ENCODE results near the gene GFER. TPM values are rescaled to one million over a fixed set of nuclear protein-coding genes. Genes with fewer than 3 reads are reported as not detected.

The GFER gene
- total and polyA plus RNA-seq, 10 of the 15 experiments (the other 5 are each of a cell fraction or from before 2014, with no cell fraction given): 2.4 to 57.7 (median 31.3) TPM

DNA sequence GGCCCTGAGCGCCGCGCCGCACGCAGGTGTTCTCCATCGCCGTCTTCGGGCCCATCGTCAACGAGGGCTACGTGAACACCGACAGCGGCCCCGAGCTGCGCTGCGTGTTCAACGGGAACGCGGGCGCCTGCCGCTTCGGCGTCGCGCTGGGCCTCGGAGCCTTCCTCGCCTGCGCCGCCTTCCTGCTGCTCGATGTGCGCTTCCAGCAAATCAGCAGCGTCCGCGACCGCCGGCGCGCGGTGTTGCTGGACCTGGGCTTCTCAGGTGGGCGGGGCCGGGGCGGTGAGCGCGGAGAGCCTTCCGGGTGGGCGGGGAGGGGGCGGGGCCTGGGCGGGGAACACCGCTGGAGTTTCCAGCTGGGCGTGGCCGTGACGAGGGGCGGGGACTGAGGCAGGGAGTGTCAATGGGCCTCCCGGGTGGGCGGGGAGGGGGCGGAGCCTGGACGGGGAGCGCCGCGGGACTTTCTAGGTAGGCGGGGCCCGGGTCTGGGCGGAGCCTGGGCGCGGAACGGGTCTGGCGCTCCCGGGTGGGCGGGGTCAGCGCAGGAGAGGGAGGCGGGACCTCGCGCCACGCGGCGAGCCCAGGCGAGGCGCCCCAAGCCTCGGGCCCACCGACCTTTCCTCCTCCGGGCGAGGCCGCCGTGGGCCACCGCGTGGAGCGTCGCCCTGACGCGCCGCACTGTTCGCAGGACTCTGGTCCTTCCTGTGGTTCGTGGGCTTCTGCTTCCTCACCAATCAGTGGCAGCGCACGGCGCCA lies 8.1 kb downstream of the GFER start (continued):
- peak; percentile 18; the same call in 1 of the 2 replicates for TF ChIP-seq POLR2AphosphoS5 (IDR thresholded peaks at IDR 0.05; ENCODE audit: low read length)
- no peak for TF ChIP-seq JUND (IDR thresholded peaks at IDR 0.05; ENCODE audit: low read depth, low read length)
- TF ChIP-seq, protein P1, sequence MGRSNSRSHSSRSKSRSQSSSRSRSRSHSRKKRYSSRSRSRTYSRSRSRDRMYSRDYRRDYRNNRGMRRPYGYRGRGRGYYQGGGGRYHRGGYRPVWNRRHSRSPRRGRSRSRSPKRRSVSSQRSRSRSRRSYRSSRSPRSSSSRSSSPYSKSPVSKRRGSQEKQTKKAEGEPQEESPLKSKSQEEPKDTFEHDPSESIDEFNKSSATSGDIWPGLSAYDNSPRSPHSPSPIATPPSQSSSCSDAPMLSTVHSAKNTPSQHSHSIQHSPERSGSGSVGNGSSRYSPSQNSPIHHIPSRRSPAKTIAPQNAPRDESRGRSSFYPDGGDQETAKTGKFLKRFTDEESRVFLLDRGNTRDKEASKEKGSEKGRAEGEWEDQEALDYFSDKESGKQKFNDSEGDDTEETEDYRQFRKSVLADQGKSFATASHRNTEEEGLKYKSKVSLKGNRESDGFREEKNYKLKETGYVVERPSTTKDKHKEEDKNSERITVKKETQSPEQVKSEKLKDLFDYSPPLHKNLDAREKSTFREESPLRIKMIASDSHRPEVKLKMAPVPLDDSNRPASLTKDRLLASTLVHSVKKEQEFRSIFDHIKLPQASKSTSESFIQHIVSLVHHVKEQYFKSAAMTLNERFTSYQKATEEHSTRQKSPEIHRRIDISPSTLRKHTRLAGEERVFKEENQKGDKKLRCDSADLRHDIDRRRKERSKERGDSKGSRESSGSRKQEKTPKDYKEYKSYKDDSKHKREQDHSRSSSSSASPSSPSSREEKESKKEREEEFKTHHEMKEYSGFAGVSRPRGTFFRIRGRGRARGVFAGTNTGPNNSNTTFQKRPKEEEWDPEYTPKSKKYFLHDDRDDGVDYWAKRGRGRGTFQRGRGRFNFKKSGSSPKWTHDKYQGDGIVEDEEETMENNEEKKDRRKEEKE (IDR thresholded peaks at IDR 0.05): no peak
- peak; percentile 7 for TF ChIP-seq SP1 (IDR thresholded peaks at IDR 0.05; ENCODE audit: low read depth, low read length)
- no peak for TF ChIP-seq TARDBP (IDR thresholded peaks at IDR 0.05; ENCODE audit: borderline replicate concordance)
- TF ChIP-seq CEBPB (IDR thresholded peaks at IDR 0.05; ENCODE audit: borderline replicate concordance in 1 of 2, low read depth in 2 of 2, low read length in 2 of 2): no peak
- TF ChIP-seq ZBED1 (IDR thresholded peaks at IDR 0.05; ENCODE audit: borderline replicate concordance): no peak
- TF ChIP-seq, protein P2, sequence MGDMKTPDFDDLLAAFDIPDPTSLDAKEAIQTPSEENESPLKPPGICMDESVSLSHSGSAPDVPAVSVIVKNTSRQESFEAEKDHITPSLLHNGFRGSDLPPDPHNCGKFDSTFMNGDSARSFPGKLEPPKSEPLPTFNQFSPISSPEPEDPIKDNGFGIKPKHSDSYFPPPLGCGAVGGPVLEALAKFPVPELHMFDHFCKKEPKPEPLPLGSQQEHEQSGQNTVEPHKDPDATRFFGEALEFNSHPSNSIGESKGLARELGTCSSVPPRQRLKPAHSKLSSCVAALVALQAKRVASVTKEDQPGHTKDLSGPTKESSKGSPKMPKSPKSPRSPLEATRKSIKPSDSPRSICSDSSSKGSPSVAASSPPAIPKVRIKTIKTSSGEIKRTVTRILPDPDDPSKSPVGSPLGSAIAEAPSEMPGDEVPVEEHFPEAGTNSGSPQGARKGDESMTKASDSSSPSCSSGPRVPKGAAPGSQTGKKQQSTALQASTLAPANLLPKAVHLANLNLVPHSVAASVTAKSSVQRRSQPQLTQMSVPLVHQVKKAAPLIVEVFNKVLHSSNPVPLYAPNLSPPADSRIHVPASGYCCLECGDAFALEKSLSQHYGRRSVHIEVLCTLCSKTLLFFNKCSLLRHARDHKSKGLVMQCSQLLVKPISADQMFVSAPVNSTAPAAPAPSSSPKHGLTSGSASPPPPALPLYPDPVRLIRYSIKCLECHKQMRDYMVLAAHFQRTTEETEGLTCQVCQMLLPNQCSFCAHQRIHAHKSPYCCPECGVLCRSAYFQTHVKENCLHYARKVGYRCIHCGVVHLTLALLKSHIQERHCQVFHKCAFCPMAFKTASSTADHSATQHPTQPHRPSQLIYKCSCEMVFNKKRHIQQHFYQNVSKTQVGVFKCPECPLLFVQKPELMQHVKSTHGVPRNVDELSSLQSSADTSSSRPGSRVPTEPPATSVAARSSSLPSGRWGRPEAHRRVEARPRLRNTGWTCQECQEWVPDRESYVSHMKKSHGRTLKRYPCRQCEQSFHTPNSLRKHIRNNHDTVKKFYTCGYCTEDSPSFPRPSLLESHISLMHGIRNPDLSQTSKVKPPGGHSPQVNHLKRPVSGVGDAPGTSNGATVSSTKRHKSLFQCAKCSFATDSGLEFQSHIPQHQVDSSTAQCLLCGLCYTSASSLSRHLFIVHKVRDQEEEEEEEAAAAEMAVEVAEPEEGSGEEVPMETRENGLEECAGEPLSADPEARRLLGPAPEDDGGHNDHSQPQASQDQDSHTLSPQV (IDR thresholded peaks at IDR 0.05): peak; percentile 78; the same call in 1 of the 2 replicates
- TF ChIP-seq BRCA1 (IDR thresholded peaks at IDR 0.05; ENCODE audit: low read depth, low read length): no peak
- TF ChIP-seq SPI1 (IDR thresholded peaks at IDR 0.05; ENCODE audit: borderline replicate concordance, insufficient read depth, low read depth, low read length): no peak
- no peak for TF ChIP-seq NRF1 (conservative IDR thresholded peaks at IDR 0.05; ENCODE audit: low read depth, low read length)
- TF ChIP-seq CHD1 (IDR thresholded peaks at IDR 0.05; ENCODE audit: low read depth, low read length): no peak
- TF ChIP-seq NR2C2 (IDR thresholded peaks at IDR 0.05; ENCODE audit: borderline replicate concordance, control insufficient read depth, insufficient read length, low read depth): no peak
- no peak for TF ChIP-seq TCF12 (IDR thresholded peaks at IDR 0.05; ENCODE audit: low read depth, low read length)
- TF ChIP-seq RFX5 (IDR thresholded peaks at IDR 0.05; ENCODE audit: low read depth, low read length): peak; percentile 37; the same call in 1 of the 2 replicates
- TF ChIP-seq, protein P3, sequence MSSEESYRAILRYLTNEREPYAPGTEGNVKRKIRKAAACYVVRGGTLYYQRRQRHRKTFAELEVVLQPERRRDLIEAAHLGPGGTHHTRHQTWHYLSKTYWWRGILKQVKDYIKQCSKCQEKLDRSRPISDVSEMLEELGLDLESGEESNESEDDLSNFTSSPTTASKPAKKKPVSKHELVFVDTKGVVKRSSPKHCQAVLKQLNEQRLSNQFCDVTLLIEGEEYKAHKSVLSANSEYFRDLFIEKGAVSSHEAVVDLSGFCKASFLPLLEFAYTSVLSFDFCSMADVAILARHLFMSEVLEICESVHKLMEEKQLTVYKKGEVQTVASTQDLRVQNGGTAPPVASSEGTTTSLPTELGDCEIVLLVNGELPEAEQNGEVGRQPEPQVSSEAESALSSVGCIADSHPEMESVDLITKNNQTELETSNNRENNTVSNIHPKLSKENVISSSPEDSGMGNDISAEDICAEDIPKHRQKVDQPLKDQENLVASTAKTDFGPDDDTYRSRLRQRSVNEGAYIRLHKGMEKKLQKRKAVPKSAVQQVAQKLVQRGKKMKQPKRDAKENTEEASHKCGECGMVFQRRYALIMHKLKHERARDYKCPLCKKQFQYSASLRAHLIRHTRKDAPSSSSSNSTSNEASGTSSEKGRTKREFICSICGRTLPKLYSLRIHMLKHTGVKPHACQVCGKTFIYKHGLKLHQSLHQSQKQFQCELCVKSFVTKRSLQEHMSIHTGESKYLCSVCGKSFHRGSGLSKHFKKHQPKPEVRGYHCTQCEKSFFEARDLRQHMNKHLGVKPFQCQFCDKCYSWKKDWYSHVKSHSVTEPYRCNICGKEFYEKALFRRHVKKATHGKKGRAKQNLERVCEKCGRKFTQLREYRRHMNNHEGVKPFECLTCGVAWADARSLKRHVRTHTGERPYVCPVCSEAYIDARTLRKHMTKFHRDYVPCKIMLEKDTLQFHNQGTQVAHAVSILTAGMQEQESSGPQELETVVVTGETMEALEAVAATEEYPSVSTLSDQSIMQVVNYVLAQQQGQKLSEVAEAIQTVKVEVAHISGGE (CRISPR knock-in tag; IDR thresholded peaks at IDR 0.05): no peak
- TF ChIP-seq FOXM1 (IDR thresholded peaks at IDR 0.05; ENCODE audit: low read depth, low read length): no peak
- no peak for TF ChIP-seq RAD21 (IDR thresholded peaks at IDR 0.05; ENCODE audit: insufficient read depth, low read depth, low read length)
